IPS-20b (cell line): ENCODE data around the gene PLXNA4.
A peak's percentile ranks its signal among the peaks of the same experiment; 100 is the strongest.

ENCODE experiments used
- H3K27ac ChIP-seq: one replicate; pipeline ENCODE4 v1.5.1; 2013; ENCODE audit warnings: low read length
- H3K27me3 ChIP-seq: 2 replicates; pipeline ENCODE4 v1.6.1; 2013; ENCODE audit warnings: mild to moderate bottlenecking, low read length, inconsistent platforms; ENCODE audit not compliant: insufficient read depth
- H3K36me3 ChIP-seq: 2 replicates; pipeline ENCODE4 v1.6.1; 2013; ENCODE audit warnings: low read depth, mild to moderate bottlenecking, inconsistent platforms, low read length, moderate library complexity; ENCODE audit not compliant: insufficient read depth
- H3K4me1 ChIP-seq: 2 replicates; pipeline ENCODE4 v1.6.1; 2013; ENCODE audit warnings: mild to moderate bottlenecking, control low read depth, inconsistent platforms, low read length, moderate library complexity; ENCODE audit not compliant: insufficient read depth
- H3K4me3 ChIP-seq: 2 replicates; pipeline ENCODE4 v1.5.1; 2013; ENCODE audit warnings: mild to moderate bottlenecking, low read length, inconsistent platforms
- H3K9ac ChIP-seq: 2 replicates; pipeline ENCODE4 v1.6.1; 2013; ENCODE audit warnings: low read depth, mild to moderate bottlenecking, inconsistent platforms, low read length, moderate library complexity
- H3K9me3 ChIP-seq: 2 replicates; pipeline ENCODE4 v1.6.1; 2013; ENCODE audit warnings: mild to moderate bottlenecking, low read depth, low read length, inconsistent platforms; ENCODE audit not compliant: insufficient read depth

The PLXNA4 gene

GRCh38 chr7:132558815-132559214 is 17.5 kb downstream of the PLXNA4 start:
- Histone ChIP-seq H3K4me1 (no peaks in the 10 kb centered on the region), H3K36me3 (no peaks in the 10 kb centered on the region), H3K4me3 (no peak overlapping the region), H3K27ac (no peak overlapping the region), H3K9me3 (no peaks in the 10 kb centered on the region), H3K9ac (no peak overlapping the region), H3K27me3 (peaks cover 59% of the 10 kb centered on the region)

GRCh38 chr7:132557489-132558044 is 18.7 kb downstream of the PLXNA4 start:
- Histone ChIP-seq H3K9ac (no peak overlapping the region), H3K4me1 (no peaks in the 10 kb centered on the region), H3K9me3 (no peaks in the 10 kb centered on the region), H3K27ac (no peak overlapping the region), H3K4me3 (no peak overlapping the region), H3K36me3 (no peaks in the 10 kb centered on the region), H3K27me3 (peaks cover 47% of the 10 kb centered on the region)

- H3K36me3 ChIP-seq, result no peaks in the 10 kb centered on the region
- H3K4me1 ChIP-seq, result peaks cover 4% of the 10 kb centered on the region; the same call in 1 of the 2 replicates
- peaks cover 16% of the 10 kb centered on the region for H3K27me3 ChIP-seq
- no peak overlapping the region for H3K27ac ChIP-seq
- H3K4me3 ChIP-seq, result no peak overlapping the region
- peaks cover 5% of the 10 kb centered on the region; the same call in 1 of the 2 replicates for H3K9me3 ChIP-seq
- no peak overlapping the region for H3K9ac ChIP-seq
Observed at GRCh38 chr7:132554446-132554845, 21.8 kb downstream of the PLXNA4 start.

- Histone ChIP-seq H3K27ac (no peak overlapping the region), H3K9ac (no peak overlapping the region), H3K4me3 (no peak overlapping the region), H3K36me3 (no peaks in the 10 kb centered on the region), H3K27me3 (peaks cover 7% of the 10 kb centered on the region; the same call in 1 of the 2 replicates), H3K9me3 (peaks cover 5% of the 10 kb centered on the region; the same call in 1 of the 2 replicates), H3K4me1 (peaks cover 4% of the 10 kb centered on the region; the same call in 1 of the 2 replicates)
Observed at GRCh38 chr7:132553031-132553430, 23.2 kb downstream of the PLXNA4 start.

GRCh38 chr7:132551886-132552285 is 24.4 kb downstream of the PLXNA4 start:
- Histone ChIP-seq H3K9me3 (peaks cover 5% of the 10 kb centered on the region; the same call in 1 of the 2 replicates), H3K27me3 (peaks cover 7% of the 10 kb centered on the region), H3K4me1 (peaks cover 4% of the 10 kb centered on the region; the same call in 1 of the 2 replicates), H3K27ac (no peak overlapping the region), H3K36me3 (no peaks in the 10 kb centered on the region), H3K9ac (no peak overlapping the region), H3K4me3 (no peak overlapping the region)

- Histone ChIP-seq H3K27ac (no peak overlapping the region), H3K4me3 (no peak overlapping the region), H3K9ac (no peak overlapping the region), H3K4me1 (peaks cover 4% of the 10 kb centered on the region; the same call in 1 of the 2 replicates), H3K27me3 (peaks cover 6% of the 10 kb centered on the region), H3K9me3 (peaks cover 5% of the 10 kb centered on the region; the same call in 1 of the 2 replicates), H3K36me3 (no peaks in the 10 kb centered on the region)
Observed at GRCh38 chr7:132551439-132551838, 24.8 kb downstream of the PLXNA4 start.

- Histone ChIP-seq H3K27ac (no peak overlapping the region), H3K4me3 (no peak overlapping the region), H3K9me3 (peaks cover 5% of the 10 kb centered on the region; the same call in 1 of the 2 replicates), H3K4me1 (peaks cover 21% of the 10 kb centered on the region), H3K36me3 (no peaks in the 10 kb centered on the region), H3K9ac (no peak overlapping the region), H3K27me3 (peaks cover 20% of the 10 kb centered on the region)
Observed at GRCh38 chr7:132548489-132549078, 27.7 kb downstream of the PLXNA4 start.

- peaks cover 5% of the 10 kb centered on the region; the same call in 1 of the 2 replicates for H3K9me3 ChIP-seq
- peaks cover 21% of the 10 kb centered on the region for H3K4me1 ChIP-seq
- H3K4me3 ChIP-seq, result no peak overlapping the region
- H3K36me3 ChIP-seq, result no peaks in the 10 kb centered on the region
- no peak overlapping the region for H3K27ac ChIP-seq
- H3K27me3 ChIP-seq, result peaks cover 24% of the 10 kb centered on the region
- no peak overlapping the region for H3K9ac ChIP-seq
Observed at GRCh38 chr7:132547821-132548220, 28.4 kb downstream of the PLXNA4 start.

GRCh38 chr7:132546366-132547127 is 29.7 kb downstream of the PLXNA4 start:
- H3K9ac ChIP-seq, result no peak overlapping the region
- peaks cover 24% of the 10 kb centered on the region for H3K27me3 ChIP-seq
- H3K9me3 ChIP-seq, result peaks cover 5% of the 10 kb centered on the region; the same call in 1 of the 2 replicates
- no peak overlapping the region for H3K27ac ChIP-seq
- peaks cover 22% of the 10 kb centered on the region for H3K4me1 ChIP-seq
- no peaks in the 10 kb centered on the region for H3K36me3 ChIP-seq
- no peak overlapping the region for H3K4me3 ChIP-seq

GRCh38 chr7:132545756-132546155 is 30.5 kb downstream of the PLXNA4 start:
- Histone ChIP-seq H3K36me3 (no peaks in the 10 kb centered on the region), H3K4me3 (no peak overlapping the region; the same call in 1 of the 2 replicates), H3K27me3 (peaks cover 24% of the 10 kb centered on the region), H3K4me1 (peaks cover 30% of the 10 kb centered on the region), H3K27ac (no peak overlapping the region), H3K9ac (no peak overlapping the region), H3K9me3 (peaks cover 3% of the 10 kb centered on the region; the same call in 1 of the 2 replicates)

GRCh38 chr7:132544999-132545398 is 31.3 kb downstream of the PLXNA4 start:
- peaks cover 25% of the 10 kb centered on the region for H3K27me3 ChIP-seq
- peak overlapping the region; percentile 11; the same call in 1 of the 2 replicates for H3K4me3 ChIP-seq
- no peaks in the 10 kb centered on the region for H3K36me3 ChIP-seq
- H3K27ac ChIP-seq, result no peak overlapping the region
- H3K4me1 ChIP-seq, result peaks cover 30% of the 10 kb centered on the region
- H3K9me3 ChIP-seq, result no peaks in the 10 kb centered on the region
- H3K9ac ChIP-seq, result no peak overlapping the region
